Gastroesophageal sphincter (tissue), 3 donors: ENCODE data around the gene RYR3.

Source experiments
- POLR2AphosphoS5 ChIP-seq: sonication (generic); formaldehyde crosslinking; IDR thresholded peaks from one replicate; pipeline ENCODE4 v1.6.1; 2017; ENCODE audit warnings: antibody characterized with exemption
- TF ChIP-seq, protein P1 (sequence below), 4 experiments: fragments of 200-600 bp in 2 of 4; fragments of 450-650 bp in 2 of 4; sonication (generic) in 1 of 4; IDR thresholded peaks; one replicate each; pipeline ENCODE4 v1.5.1; 2017 to 2019; ENCODE audit warnings: antibody characterized with exemption in 4 of 4, mild to moderate bottlenecking in 2 of 4, moderate library complexity in 2 of 4

DNA sequence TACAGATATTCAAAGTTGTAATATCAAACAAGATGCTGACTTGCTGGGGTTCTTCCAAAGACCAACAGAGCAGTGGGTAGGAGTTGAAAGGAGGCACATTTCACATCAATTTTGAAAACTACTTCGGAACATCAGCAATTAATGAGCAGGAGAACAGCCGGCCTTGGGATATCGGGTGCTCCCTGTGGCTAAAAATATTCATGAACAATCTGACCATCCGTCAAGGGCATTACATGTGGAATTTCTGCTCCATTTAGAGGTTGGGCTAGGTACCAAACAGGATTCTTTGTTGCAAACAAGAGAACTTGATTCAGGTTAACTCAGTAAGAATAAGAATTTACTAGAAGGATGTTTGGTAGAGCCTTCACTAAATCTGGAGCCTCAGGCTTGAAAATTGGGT lies 223.9 kb downstream of the RYR3 start:
- TF ChIP-seq, protein P1, sequence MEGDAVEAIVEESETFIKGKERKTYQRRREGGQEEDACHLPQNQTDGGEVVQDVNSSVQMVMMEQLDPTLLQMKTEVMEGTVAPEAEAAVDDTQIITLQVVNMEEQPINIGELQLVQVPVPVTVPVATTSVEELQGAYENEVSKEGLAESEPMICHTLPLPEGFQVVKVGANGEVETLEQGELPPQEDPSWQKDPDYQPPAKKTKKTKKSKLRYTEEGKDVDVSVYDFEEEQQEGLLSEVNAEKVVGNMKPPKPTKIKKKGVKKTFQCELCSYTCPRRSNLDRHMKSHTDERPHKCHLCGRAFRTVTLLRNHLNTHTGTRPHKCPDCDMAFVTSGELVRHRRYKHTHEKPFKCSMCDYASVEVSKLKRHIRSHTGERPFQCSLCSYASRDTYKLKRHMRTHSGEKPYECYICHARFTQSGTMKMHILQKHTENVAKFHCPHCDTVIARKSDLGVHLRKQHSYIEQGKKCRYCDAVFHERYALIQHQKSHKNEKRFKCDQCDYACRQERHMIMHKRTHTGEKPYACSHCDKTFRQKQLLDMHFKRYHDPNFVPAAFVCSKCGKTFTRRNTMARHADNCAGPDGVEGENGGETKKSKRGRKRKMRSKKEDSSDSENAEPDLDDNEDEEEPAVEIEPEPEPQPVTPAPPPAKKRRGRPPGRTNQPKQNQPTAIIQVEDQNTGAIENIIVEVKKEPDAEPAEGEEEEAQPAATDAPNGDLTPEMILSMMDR (IDR thresholded peaks at IDR 0.05), result no peak
- no peak for TF ChIP-seq POLR2AphosphoS5
